Fibroblast of peridontal ligament (primary cell): ENCODE measurements around the gene SOX4.

ENCODE experiments used
- DNase-seq: peaks from one replicate; pipeline ENCODE4 v3.0.0-alpha.2; 2010; ENCODE audit errors: extremely low read depth

Gene SOX4

DNA sequence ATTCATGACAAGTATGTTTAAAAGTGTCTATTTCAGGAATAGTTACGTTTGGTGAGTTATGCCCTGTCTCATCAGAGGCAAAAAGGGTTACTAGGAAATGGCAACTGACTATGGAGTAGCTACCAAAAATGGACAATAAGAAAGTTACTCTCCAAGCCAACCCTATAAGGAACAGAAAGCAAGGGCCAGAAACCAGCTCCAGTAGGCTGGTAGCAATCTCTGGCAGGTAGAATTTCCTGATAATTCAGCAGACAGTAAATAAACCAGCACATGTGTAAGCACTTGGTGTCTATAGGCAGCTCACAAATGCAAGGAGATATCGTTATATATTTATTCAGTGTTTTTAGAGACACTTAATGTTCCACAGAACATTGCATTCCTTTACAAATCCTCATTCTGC lies 20.3 kb downstream of the SOX4 start:
- no peak for DNase-seq

DNA sequence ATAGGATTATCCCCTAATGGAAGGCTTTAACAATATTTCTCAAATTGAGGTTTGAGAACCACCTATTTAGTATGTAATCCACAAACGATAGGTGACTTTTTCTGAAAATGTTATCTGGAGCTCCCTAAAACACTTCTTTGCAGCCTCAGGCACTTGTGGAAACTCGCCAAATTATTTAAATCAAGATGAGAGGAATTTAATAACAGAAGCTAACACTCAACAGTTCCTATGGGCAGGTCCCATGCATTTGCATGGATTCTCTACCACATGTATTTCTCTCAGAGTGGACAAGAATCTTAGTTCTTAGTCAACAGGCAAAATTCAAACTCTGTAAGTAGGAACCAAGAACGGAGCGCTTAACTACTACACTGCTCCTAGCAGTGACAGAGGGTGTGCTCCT lies 20.7 kb downstream of the SOX4 start:
- DNase-seq, result no peak

DNA sequence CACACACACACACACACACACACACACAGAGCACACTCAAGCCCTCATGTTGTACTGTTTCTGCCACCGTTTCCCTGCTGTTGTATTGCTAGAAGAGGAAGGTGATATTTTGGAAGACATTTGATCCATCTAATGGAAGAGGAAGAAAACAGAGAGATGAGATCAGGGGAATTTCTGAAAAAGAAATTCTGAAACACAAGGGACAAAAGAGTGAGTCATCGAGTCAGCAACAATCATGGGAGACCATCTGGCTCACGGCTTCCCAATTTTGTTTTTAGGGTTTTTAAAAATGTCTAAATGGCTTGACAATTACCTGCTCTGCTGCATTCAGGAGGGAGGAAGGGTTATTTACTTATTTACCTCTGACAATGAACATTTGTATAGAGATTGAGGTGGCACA lies 22.0 kb downstream of the SOX4 start:
- DNase-seq, result peak; percentile 52

DNA sequence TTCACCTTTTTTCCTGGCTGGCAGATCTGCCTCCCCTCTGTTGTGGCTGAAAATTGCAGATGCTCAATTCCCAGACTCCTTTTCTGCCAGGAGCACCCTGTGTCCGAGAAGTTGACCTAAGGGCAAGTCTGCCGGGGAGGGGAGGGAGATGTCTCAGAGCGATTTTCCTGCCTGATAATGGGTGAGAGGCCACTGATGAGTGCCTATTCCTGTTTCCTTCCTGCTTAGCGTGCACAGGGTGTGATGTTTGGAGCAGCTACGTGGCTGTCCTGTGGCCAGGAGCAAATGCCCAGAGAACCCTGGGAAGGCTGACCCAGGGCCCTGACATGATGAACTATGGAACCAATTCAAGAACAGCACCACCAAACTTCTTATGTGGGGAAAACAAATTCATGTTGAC lies 22.5 kb downstream of the SOX4 start:
- DNase-seq, result no peak

DNA sequence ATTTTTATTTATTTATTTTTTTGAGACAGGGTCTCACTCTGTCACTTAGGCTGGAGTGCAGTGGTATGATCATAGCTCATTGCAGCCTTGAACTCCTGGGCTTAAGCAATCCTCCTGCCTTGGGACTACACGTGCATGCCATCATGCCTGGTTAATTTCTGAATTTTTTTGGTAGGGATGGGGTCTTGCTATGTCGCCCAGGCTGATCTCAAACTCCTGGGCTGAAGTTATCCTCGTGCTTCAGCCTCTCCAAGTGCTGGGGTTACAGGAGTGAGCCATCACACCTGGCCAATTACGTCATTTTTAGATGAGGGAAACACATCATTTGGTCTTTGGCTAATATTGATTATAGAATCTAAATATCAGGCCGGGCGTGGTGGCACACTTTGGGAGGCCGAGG lies 32.1 kb downstream of the SOX4 start:
- DNase-seq, result no peak

DNA sequence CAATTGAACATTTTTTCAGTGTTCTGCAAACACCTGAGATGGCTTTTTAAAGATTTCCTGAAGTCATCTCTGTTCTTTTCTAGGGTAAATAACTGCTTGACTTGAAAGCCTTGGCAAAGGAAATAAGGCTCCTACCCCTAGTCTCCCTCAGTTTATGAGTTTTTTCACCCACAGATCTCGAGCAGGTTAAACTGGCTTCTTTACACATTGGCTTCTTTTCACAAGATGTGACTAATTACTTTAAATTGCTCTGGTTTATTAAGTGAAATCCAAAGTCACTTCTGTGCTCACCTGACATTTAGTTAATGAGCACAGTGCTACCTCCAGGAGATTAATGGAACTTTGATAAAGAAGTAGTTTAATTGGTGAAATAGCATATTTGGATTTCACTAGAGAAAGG lies 33.2 kb downstream of the SOX4 start:
- DNase-seq, result no peak

DNA sequence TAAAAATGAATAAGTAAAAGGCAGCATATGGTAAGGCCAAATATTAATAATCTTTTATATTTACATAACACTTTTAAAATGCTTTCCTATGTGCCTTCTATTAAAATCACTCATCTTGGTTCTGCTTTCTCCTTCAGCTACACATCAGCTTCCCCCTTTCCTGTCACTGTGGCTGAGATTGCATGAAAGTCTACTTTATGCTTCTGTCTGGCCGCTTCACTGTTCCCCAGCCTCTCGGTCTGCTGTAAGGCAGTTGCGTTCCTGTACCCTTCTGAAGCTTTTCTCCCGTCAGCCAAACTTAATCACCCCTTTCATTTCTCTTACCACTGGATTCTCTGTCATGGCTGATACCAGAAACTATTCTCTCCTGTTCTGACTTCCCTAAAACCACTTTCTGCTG lies 34.6 kb downstream of the SOX4 start:
- no peak for DNase-seq

DNA sequence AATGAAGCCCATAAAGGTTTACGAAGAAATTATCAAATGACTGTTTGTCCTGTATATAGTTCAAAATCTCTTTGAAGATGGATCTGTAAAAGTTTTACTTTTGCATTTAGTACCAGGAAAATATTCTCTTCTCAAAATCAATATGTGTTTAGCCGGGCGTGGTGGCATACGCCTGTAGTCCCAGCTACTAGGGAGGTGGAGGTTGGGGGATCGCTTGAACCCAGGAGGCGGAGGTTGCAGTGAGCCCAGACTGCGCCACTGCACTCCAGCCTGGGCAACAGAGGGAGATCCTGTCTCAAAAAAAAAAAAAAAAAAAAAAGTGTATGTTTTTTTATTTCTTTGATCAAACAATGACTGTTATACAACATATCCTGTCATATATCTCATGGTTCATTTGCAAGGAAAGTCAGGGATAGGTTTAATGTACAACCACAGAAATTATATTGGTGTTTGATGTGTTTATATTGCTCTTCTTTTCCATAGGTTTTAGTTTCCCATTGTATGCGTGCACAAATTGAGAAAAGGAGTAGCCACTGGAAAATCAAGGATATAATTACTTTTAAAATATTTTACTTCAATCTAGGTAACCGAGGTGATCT lies 40.1 kb downstream of the SOX4 start:
- DNase-seq, result no peak

DNA sequence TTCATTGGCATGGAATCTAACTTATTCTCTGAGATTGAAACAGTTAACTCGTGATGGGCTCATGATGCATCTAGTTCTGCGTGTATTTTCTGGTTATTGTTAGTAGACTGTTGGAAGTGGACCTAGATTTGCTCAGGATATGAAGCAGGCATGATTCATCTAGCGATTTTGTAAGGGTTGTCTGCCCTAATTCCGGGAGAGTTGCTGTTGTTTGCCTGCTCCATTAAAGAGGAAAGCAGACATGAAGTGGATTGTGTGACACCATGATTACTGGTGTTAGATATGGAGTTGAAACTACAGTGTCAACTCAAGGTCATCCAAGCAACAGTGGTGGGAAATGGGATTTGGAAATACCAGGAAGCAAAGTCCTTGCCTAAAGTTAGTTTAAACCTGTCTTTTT lies 41.0 kb downstream of the SOX4 start:
- DNase-seq, result peak; percentile 93

DNA sequence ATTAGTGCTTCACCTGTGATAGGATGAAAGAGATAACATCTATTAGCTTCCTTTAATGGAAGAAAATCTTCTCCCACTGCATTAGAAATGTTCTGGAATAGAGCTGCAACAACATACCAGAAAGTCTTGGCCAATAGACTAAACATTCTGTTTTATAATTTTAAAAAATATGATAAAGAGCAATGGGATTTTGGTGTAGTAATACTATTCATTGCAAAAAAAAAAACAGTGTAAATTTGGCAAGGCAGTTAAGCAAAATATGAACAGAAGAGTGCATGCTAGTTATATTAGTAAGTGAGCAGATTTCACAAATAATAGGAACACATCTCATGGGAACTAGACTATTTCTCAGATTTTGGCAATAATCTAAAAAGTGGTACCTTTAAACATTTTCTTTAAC lies 43.3 kb downstream of the SOX4 start:
- DNase-seq, result peak; percentile 19

DNA sequence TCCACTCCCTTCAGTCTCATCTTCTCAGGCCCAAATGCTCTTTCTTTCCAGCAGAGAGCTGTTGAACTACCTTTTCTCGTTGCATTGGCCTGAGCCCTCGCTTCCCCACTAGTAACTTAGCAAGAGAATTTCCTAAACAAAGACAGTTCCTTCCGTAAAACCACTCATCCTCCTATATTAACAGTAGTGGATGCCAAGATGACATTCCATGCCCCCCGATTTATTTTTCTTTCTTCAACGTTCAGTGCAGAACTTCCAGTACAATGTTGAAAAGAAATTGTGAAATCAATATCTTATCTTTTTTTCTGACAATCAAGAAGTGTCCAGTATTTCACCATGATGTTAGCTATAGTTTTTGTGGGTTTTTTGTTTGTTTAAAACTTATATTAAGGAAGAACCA lies 45.8 kb downstream of the SOX4 start:
- DNase-seq, result no peak
